GM18508 (cell line): ENCODE measurements around the gene POC1A.
"Not testable (repeated sequence)": the region's sequence is repeated elsewhere in the genome, so short reads cannot be mapped to it uniquely, and the experiment has no call there.

Experiments used
- ATAC-seq: cut with Tn5 transposase; IDR thresholded peaks from one replicate; pipeline ENCODE4 v1.9.1; 2021; ENCODE audit warnings: moderate number of reproducible peaks; ENCODE audit not compliant: insufficient read depth, unreplicated experiment

POC1A gene

GRCh38 chr3:52155912-52156311, 1.7 kb upstream of the POC1A start:
- no peak for ATAC-seq

DNA sequence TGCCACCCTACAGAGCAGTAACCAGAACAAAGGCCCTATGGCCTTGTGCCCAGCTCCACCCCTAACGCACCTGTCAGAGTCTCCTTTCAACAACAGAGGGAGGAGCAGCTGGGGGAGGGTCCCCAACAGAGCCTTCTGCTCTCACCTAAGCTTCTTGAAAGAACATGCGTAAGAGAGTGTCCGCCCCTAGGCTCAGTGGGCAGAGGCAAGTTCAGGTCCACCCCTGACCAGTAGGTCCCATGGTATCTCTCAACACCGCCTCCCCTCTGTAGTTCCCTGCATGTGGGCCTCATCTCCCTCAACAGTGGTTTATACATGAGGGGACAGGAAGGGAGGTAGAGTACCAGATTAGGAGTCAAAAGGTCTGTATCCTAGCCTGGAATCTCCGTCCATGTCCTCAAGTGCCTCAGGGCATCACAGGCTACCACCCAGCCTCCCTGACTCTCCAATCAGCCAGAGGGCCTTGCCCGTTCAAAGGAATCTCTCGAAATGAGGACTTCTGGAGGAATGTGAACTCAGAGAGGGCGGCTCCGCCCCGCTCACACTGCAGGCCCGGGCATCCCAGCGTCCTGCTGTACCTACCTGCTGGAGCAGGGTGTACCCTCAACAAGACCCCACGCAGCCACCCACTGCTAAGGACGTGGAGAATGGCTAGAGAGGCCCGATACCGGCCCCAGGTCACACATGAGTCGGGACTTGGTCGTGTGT, 680 bp downstream of the POC1A start:
- ATAC-seq: no peak

GRCh38 chr3:52151991-52152390, 2.2 kb downstream of the POC1A start:
- ATAC-seq: not testable (repeated sequence)

GRCh38 chr3:52150860-52151259, 3.4 kb downstream of the POC1A start:
- no peak for ATAC-seq

DNA sequence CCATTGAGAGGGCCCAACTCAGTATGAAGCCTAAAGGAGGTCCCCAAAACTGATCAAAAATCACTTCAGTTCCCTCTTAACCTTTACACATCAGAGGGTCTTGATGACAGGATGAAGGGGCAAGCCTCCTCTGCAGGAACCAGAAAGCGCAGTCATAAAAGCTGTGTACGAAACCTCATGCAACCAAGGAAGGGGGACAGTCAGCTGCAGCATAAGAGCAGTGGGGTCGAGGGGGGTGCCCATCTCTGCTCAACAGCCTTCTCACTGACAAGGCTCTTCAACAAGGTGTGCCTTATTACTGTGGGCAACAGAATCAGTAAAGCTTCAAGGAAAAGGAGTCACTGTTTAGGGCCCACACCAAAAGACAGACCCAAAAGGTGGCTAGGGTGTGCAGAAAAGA, 3.9 kb downstream of the POC1A start:
- no peak for ATAC-seq

DNA sequence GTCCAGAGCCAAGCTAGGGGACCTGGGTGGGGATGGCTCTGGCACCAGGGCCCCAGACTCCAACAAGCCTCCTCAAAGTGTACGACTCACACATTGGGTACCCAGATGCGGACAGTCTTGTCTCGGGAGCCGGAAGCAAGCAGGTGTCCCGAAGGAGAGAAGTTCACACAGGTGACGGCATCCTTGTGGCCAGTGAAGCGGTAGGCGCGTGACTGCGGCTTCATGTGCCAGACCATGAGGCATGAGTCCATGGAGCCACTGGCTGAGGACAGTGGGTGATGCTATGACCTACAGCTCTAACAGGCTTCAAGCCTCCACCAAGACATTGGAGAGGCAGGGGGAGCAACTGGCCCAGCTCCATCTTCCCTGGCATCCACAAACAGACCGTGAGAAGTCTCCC, 4.5 kb downstream of the POC1A start:
- ATAC-seq: no peak

GRCh38 chr3:52149021-52149420, 5.2 kb downstream of the POC1A start:
- no peak for ATAC-seq

DNA sequence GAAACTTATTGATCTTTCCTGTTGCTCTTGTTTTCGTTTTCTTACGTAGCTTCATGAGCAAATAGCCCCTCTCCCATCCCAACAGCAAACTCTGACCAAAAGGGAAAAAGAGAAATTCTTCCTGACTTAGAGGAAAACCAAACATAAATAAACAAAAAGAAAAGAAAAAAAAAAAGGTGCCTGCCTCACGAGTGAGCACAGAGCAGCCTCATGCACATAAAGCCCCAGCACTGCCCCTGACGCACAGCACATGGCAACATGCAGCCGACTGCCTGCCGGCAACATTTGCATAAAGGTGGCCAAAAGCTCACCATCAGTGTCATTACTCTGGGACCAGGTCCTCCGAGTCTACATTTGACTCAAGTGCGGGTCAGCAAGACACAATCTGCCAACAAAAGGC, 6.4 kb downstream of the POC1A start:
- no peak for ATAC-seq

DNA sequence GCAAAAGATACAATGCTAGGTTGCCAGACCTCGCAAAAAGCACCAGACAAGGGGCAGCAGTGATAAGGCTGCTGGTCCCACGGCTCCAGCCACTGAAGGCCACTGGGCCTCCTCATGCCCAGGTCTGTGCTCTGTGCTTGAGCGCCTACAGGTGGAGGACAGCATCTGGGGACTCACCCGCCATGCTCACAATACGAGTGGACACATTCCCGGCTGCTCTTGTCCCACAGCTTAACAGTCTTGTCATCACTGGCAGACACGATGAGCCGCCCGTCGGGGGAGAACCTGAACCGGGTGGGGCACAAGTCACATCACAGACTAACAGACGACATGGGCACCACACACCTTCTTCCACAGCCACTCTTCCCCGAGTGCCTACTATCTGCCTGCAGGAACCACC, 7.4 kb downstream of the POC1A start:
- ATAC-seq: no peak

- no peak for ATAC-seq
These were observed 8.0 kb downstream of the POC1A start for GRCh38 chr3:52146189-52146588.

GRCh38 chr3:52145736-52146110, 8.5 kb downstream of the POC1A start:
- no peak for ATAC-seq

DNA sequence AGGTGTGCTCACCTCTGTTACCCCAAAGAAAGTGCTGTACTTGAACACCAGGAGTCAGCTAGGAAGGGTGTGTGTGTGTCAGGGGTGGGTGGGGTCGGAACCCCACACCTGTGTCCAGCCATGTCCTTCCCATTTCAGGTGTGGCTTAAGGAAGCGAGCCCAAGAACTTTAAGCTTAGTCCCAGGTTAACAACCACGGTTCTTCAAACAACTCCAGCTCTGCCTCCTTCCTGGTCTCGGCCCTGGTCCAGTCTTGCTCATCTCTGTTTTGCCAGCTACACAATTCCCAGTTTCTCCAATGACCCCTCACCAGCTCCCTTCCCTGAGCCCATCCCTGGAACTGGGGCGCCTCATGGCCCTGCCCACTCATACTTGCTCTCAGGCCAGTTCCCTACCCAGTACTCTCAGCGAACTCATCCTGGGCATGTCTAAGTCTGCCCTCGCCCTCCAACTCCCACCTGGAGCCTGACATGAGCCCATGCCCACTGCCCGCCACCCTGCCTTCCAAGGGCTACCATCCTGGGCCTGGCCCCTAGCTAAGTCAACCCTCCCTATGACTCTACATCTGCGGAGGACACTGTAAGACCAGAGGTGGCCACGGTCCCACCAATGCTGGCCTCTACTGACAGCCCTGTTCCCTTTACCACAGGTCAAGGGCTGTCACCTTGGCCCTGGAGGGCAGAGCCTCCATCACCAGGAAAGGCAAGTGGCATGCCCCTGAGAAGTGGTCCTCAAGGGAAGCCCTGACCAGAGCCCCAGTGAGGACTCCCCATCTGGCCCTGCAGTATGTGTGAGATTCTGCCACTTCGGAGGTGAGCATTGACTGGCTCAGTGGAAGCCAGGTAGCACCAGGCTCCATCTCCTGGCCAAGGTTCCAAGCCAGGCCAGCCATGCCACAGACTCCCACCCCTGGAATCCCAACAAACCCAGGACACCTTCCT, 9.2 kb downstream of the POC1A start:
- no peak for ATAC-seq

DNA sequence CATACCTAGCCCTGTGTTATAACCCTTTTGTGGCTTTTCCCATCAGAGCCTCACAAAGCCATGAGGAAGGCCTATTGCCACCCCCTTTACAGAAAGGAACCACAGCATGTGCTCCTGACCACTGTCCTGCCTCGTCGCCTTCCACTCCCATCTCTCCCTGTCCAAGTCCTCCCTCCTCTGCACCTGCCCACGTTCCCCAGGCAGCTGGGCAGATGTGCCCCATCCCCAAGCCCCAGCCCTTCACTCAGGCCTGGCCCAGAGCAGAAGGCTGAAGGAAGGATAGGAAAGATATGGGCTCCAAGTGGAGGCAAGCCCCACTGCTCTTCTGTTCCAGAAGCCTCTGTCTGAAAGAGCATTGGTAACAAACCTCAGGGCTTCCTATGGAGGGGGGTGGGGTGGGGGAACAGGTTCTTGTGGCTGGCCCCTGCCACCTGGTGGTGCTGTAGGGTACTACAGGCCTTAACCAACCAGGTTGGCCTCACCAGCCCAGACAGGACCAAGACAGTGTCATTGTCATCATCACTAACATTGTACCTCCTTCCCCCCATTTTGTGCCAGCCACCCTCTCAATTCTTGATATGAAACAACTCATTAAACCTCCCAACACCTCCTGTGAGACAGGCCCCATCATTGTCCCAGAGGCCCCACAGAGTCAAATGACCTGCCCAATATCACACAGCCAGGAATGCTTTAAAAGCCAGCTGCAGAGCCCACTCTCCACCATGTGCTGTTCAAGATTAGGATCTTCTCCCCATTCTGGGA, 10.0 kb downstream of the POC1A start:
- no peak for ATAC-seq

- no peak for ATAC-seq
These were observed 10.6 kb downstream of the POC1A start for GRCh38 chr3:52143616-52144015.

GRCh38 chr3:52143156-52143555, 11.1 kb downstream of the POC1A start:
- no peak for ATAC-seq

GRCh38 chr3:52141751-52142150, 12.5 kb downstream of the POC1A start:
- ATAC-seq: no peak

DNA sequence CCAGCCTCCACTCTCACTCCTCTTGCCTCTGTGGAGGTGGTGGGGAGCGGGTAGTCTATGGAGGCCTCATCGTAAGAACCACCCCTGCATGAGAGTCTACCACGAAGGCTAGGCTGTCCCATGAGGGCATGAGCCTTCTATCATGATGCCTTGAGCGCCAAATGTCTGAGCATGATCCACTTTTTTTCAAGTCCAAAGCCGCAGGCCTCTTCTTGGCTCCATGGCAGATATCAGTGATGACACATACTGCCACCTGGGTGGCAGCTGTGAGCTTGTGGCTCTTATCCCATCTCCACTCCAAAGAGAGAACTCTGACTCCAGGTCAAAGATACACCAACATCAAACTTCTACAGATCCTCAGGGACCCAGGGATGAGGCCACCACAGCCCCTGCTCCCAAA, 13.5 kb downstream of the POC1A start:
- ATAC-seq: no peak

- ATAC-seq: no peak
These were observed 14.2 kb downstream of the POC1A start for GRCh38 chr3:52140000-52140399.

DNA sequence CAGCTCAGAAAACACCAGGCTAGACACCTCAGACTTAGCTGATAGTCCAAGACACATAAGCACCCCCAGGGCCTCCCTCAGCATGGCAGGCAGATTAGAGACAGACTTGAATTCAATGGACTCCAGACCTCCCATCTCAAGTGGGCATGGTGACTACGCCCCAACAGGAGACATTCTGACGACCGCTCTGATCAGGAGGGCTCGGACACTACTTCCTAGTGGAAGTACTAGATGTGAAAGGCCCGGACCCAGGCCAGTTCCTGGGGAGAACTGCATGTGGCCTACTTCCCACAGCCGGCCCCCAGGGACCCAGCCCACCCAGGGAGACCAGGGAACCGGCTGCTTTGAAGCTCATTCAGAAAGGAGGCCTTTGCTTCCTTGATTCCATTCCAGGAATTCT, 16.9 kb downstream of the POC1A start:
- ATAC-seq: no peak

- ATAC-seq: no peak
These were observed 17.7 kb downstream of the POC1A start for GRCh38 chr3:52136513-52136912.

GRCh38 chr3:52135332-52135731, 18.9 kb downstream of the POC1A start:
- no peak for ATAC-seq
